GM19239 (cell line): ENCODE results near the gene SOX5.

Source experiments
- DNase-seq: peaks from one replicate; pipeline ENCODE4 v3.0.0; 2011; ENCODE audit warnings: low spot score; ENCODE audit not compliant: insufficient read length
- FAIRE-seq: peaks from 2 replicates; lab custom pipeline; 2011; peaks lifted over from hg19 to GRCh38; lab: Jason Lieb, UNC

Gene SOX5

GRCh38 chr12:23949348-23950209 is at the start of gene SOX5:
Gene SOX5, minus strand, starts transcription at chr12:23949670. Its CDS starts 69 bp downstream, at chr12:23949601.
- FAIRE-seq (peak; percentile 45), DNase-seq (no peak)

GRCh38 chr12:23987046-23987445 is 37.6 kb upstream of the SOX5 start:
- DNase-seq, result no peak
- FAIRE-seq, result no peak

DNA sequence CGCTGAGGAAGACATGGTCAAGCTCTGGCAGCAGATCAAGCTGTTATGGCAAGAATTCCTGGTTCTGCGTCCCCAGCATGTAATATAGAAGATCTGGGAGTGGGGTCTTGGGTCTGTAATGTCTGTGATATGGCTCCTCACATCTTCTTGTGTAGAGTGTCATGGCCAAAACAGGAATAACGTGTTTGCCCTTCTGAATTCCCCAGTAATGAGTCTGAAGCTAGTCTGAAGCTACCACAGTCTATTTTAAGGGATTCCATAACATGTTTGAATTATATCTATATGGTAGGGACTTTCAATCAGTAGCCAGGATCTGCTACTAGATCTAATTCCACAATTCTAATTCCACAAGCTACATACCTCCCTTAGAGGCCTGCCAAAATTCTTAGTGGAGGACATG is 31.4 kb upstream of the SOX5 start:
- no peak for FAIRE-seq

GRCh38 chr12:23964812-23965211 is 15.3 kb upstream of the SOX5 start:
- no peak for FAIRE-seq
- no peak for DNase-seq

More for the DNA sequence above, 31.4 kb upstream of the SOX5 start:
- no peak for DNase-seq

- DNase-seq (no peak), FAIRE-seq (no peak)
Observed at GRCh38 chr12:23959826-23960225, 10.4 kb upstream of the SOX5 start.

GRCh38 chr12:23954332-23954731 is 4.9 kb upstream of the SOX5 start:
- FAIRE-seq (no peak), DNase-seq (no peak)

DNA sequence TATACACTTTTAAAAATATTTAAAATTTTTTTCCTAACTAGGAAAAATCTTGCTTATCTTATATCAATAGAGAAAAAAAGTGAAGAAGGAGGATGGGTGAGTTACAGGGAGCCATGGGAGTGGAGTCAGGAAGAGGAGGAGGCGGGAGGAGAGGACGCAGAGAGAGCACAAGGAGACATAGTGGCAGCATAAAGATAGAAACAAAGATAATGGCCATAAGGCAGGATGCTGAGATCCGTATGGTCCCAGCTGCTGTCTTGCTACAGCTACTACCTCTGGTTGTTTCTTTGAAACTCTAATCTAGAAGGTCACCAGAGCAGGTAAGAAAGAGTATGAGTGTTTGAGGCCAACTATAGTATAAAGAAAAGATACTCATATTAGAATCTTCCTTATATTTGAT is 2.6 kb upstream of the SOX5 start:
- DNase-seq, result no peak
- FAIRE-seq, result no peak

GRCh38 chr12:23950775-23951451 is 1.4 kb upstream of the SOX5 start:
- no peak for DNase-seq
- no peak for FAIRE-seq

- DNase-seq, result no peak
- no peak for FAIRE-seq
Observed at GRCh38 chr12:23950210-23950774, 822 bp upstream of the SOX5 start.

- no peak for FAIRE-seq
- DNase-seq, result no peak
Observed at GRCh38 chr12:23948291-23948690, 1.2 kb downstream of the SOX5 start.

GRCh38 chr12:23947395-23947794 is 2.1 kb downstream of the SOX5 start:
- DNase-seq, result no peak
- FAIRE-seq, result no peak

- no peak for DNase-seq
- no peak for FAIRE-seq
Observed at GRCh38 chr12:23945249-23945648, 4.2 kb downstream of the SOX5 start.

DNA sequence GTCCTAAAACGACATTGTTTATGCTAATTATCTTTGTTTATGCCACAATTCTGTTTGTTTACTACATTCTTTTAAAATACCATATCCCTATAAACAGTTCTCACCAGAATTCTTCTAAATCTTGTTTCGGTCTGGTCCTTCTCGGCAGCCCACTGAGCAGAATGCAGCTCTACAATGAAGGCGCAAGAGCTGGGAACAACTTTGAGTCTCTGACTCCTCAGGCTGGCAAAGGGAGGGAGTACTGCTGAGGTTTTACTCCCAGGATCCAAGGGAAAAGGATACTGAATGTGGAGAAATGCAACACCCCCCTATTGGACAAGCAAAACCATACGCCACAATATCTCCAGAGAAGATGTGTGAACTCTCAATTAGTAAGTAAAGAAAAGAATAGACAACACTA is 5.4 kb downstream of the SOX5 start:
- FAIRE-seq (no peak), DNase-seq (no peak)

DNA sequence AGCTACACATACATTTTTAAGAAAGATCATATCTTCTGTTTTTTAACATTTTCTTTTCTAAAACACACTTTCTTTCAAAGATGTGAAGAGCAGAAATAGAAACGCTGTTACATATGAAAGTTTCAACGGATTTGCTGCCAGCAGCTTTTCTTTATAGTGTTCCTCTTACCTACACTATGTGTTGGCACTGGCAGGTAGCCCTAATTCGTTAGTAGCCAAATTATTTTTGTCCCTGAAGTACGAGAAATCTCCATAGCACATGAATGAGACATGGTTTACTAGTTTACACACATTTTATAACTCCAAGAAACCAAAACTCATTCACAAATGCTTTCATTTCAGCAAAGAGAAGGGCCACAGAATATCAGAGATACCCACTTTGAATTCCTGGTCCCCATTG is 6.6 kb downstream of the SOX5 start:
- DNase-seq, result no peak
- no peak for FAIRE-seq

DNA sequence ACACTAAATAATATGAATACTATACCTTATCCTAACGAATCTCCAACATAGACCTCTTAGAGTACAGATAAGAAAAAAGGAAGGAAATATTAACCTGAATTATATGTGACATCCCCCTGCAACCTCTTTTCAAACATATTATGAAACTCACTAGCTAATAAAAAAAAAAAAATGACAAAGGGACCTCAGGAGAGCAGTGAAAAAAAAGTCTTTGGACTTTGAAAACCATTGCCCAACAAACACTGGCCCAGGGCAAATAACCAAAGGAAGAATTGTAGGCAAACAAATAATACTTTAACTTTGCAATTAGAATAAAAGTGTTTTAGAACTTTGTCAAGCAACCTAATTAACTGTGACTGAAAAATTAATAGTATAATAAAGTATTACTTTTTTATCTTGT is 7.7 kb downstream of the SOX5 start:
- no peak for DNase-seq
- FAIRE-seq, result no peak

DNA sequence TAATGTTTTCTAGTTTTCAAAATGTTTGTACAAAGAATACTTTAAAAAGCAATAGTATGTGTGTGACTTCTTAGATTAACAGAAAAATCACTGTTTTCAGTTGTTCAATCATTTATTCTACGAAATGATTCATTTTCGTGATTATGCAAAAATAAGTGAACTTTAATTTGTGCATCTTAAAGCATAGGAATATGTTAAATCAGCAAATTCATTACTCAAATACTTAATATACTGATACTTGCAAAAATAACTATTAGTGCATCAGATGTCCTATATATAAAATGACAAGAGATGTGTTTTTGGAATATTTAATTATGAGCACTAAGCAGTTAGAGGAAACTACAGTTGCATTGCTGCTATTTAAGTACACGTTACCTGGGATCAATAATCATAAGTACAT is 11.0 kb downstream of the SOX5 start:
- DNase-seq (no peak), FAIRE-seq (no peak)

DNA sequence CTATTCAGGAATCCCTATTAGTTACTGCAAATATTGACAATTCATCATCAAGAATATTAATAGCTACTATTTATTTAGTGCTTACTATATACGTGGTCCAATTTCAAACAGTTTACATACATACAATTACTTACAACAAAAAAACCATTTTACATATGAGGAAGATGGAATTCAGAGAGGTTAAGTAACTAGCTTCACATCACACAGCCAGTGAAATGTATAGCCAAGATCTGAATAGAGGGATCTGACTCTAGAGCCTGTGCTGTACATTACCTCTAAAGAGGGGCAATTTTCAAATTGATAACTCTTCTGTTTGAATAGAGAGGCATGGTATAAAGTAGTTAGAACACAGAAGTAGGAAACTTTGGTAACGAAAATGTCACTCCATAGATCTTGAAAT is 18.3 kb downstream of the SOX5 start:
- FAIRE-seq (no peak), DNase-seq (no peak)

DNA sequence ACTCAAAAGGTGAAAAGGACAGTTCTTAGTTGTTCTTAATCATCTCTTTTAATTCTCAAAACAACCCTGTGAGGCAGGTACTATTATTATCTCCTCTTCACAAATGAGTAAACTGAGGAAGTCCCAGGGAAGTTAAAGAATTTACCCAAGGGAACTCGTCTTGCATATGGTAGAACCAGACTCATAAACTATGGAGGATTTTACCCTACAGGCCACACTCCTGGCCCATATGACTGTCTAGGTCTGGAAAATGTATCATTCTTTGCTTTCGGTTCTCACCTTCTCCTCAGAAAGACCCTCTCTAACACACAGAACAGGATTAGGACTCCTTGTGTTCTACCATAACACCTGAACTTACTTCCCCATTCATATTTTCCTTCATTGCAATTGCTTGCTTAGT is 18.9 kb downstream of the SOX5 start:
- no peak for FAIRE-seq
- no peak for DNase-seq

- no peak for FAIRE-seq
Observed at GRCh38 chr12:23929906-23930305, 19.6 kb downstream of the SOX5 start.

DNA sequence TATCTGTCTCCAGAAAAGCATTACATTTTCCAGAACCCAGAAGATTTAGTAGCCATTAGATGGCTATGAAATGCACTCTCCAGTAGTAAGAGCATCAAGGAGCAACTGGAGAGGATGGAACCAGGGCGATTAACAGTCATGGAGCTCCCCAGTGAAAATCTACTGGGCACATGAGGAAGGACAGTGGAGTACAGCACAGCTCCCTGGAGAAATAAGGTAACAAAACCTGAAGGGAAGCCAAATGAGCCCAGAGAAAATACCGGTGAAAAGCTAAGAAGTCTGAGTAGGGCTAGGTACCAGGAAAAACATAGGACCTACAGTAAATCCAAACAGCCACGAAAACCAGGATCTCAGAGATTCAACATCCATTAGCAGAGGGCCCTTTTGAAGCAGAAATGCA is 21.6 kb downstream of the SOX5 start:
- FAIRE-seq (no peak), DNase-seq (no peak)

More at GRCh38 chr12:23929906-23930305, 19.6 kb downstream of the SOX5 start:
- no peak for DNase-seq

GRCh38 chr12:23921099-23921856 is 28.2 kb downstream of the SOX5 start:
- DNase-seq (no peak), FAIRE-seq (no peak)
